Measurements from ENCODE around the gene SPARC.
"Not testable (repeated sequence)": the region's sequence is repeated elsewhere in the genome, so short reads cannot be mapped to it uniquely, and the experiment has no call there.

SPARC gene, protein sequence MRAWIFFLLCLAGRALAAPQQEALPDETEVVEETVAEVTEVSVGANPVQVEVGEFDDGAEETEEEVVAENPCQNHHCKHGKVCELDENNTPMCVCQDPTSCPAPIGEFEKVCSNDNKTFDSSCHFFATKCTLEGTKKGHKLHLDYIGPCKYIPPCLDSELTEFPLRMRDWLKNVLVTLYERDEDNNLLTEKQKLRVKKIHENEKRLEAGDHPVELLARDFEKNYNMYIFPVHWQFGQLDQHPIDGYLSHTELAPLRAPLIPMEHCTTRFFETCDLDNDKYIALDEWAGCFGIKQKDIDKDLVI

DNA sequence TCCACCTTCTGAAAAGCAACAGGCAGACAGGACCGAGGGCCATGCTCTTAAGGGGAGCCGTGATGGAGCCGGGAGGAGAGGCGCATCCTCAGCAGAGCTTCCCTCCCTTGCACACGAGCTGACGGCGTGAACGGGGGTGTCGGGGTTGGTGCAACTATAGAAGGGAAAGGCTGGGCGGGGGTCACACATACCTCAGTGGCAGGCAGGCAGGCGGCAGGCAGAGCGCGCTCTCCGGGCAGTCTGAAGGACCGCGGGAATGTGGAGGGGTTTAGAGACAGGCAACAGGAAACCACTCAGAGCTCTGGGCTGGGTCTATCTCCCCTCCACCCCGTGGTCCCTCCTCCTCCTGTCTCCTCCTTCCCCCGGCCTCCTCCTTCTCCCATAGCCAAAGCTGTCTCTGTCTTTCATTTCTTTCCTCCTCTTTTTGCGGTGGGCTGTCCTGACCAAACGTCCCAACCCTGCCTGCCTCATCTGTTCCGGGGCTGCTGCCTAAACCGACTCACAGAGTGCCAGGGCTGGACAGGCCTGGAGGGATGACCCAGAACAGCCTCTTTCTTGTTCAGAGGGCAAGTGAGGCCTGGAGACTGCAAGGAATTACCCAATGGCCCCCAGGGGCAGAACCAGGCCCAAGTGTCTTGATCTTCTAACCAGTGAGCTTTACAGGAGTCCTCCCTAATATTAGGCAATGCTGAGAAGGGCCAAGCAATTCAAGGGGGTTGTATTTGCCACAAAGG, at the start of gene SPARC:
Gene SPARC (minus strand): TSS at position 242 of the 734 bp plus-strand sequence. CDS start 10,727 bp downstream, outside the sequence.
- no peak within 1 kb of the TSS for H3K27ac Mint-ChIP-seq
- DNase-seq (ENCODE audit: low spot score in 2 of 2) = no peak
- ATAC-seq (ENCODE audit: low read depth) = peak; percentile 21
- H3K36me3 Mint-ChIP-seq = no peaks in the 10 kb centered on the region
- peaks cover 23% of the 10 kb centered on the region for H3K27me3 Mint-ChIP-seq
- peak within 1 kb of the TSS; percentile 27 for H3K4me3 Mint-ChIP-seq
- H3K4me1 Mint-ChIP-seq = peaks cover 8% of the 10 kb centered on the region
- H3K9me3 Mint-ChIP-seq = no peaks in the 10 kb centered on the region

DNA sequence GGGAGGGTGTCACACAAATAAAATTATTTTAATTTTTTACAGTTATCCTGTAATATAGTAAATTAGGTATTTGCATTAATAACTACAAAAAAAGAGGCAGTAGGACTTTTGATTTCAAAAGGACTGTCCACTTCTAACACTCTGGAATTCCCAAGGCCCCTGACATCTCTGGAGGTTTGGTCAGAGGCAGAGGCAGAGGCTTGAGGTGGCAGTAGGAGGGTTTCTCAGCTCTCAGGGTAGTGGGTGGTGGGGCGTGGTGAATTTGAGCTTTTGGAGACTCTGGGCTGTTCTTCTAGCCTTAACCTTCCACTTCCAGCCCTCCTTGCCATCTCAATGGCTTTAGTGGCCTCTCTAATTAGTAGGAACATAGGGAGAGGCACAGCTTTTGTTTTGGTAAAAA, 48.9 kb upstream of the SPARC start:
- H3K27ac Mint-ChIP-seq = no peak overlapping the region
- H3K27me3 Mint-ChIP-seq = no peaks in the 10 kb centered on the region
- H3K9me3 Mint-ChIP-seq = no peaks in the 10 kb centered on the region
- no peak for DNase-seq (ENCODE audit: low spot score in 2 of 2)
- no peak overlapping the region for H3K4me3 Mint-ChIP-seq
- H3K36me3 Mint-ChIP-seq = peaks cover 15% of the 10 kb centered on the region
- no peak for ATAC-seq (ENCODE audit: low read depth)
- H3K4me1 Mint-ChIP-seq = peaks cover 6% of the 10 kb centered on the region

DNA sequence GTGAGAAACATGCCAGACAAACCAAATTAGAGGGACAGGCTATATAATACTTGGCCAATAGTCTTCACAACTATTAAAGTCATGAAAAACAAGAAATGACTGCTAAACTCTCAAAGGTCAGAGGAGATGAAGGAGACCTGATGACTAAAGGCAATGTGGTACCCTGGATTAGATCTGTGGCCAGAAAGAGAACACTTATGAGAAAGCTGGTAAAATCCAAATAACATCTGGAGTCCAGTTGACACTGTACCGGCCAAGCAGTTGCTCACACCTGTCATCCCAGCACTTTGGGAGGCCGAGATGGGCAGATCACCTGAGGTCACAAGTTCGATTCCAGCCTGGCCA, 47.3 kb upstream of the SPARC start:
- no peak for DNase-seq (ENCODE audit: low spot score in 2 of 2)
- Mint-ChIP-seq H3K36me3 (peaks cover 22% of the 10 kb centered on the region), H3K4me1 (no peaks in the 10 kb centered on the region), H3K4me3 (no peak overlapping the region), H3K9me3 (peaks cover 3% of the 10 kb centered on the region), H3K27me3 (no peaks in the 10 kb centered on the region), H3K27ac (no peak overlapping the region)
- ATAC-seq (ENCODE audit: low read depth) = no peak

DNA sequence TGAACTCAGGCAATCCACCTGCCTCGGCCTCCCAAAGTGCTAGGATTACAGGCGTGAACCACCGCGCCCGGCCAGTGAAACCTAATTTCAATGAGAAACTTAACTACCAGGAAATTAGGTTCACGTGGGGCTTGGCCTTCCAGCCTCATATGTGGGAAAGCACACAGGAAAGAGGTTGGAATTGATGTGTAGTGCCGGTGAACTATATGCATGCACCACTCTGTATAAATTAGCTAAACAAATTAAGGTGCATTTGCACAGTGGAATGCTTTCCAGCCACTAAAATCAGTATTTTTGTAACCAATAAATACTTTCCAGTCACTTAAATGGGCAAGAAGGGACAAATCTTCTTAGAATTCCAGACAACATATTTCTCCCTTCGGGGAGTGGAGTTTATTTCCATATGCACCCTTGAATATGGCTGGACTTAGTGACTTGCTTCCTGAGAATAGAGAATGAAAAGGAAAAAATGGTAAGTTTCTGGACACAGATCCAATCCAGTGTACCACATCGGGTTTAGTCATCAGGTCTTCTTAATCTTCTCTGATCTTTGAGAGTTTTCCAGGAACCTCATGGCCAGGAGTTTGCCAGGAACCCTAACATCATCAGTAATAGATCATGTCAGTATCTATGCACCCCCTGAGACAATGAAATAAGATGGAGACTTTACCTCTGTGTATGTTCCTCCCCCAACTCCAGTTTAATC, 46.8 kb upstream of the SPARC start:
- no peak overlapping the region for H3K27ac Mint-ChIP-seq
- no peaks in the 10 kb centered on the region for H3K27me3 Mint-ChIP-seq
- H3K36me3 Mint-ChIP-seq = peaks cover 22% of the 10 kb centered on the region
- no peaks in the 10 kb centered on the region for H3K4me1 Mint-ChIP-seq
- H3K9me3 Mint-ChIP-seq = peaks cover 3% of the 10 kb centered on the region
- H3K4me3 Mint-ChIP-seq = no peak overlapping the region
- no peak for ATAC-seq (ENCODE audit: low read depth)
- DNase-seq (ENCODE audit: low spot score in 2 of 2) = no peak

DNA sequence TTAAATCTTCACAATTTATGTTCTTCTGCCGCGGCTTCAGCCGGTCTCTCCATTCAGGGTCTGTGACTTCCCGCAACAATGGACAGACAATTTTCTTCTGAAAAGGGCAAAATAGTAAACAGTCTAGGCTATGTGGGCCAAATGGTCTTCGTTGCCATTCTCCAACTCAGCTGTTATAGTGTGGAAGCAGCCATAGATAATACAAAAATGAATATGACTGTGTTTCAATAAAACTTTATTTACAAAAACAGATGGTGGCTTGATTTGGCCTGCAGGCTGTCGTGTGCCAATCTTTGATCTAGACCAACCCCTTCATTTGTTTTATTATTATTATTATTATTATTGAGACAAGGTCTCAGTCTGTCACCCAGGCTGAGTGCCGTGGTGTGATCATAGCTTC, 43.7 kb upstream of the SPARC start:
- DNase-seq (ENCODE audit: low spot score in 2 of 2) (no peak), ATAC-seq (ENCODE audit: low read depth) (no peak)
- Mint-ChIP-seq H3K36me3 (peaks cover 23% of the 10 kb centered on the region), H3K4me3 (no peak overlapping the region), H3K9me3 (peaks cover 3% of the 10 kb centered on the region), H3K4me1 (no peaks in the 10 kb centered on the region), H3K27me3 (no peaks in the 10 kb centered on the region), H3K27ac (no peak overlapping the region)

DNA sequence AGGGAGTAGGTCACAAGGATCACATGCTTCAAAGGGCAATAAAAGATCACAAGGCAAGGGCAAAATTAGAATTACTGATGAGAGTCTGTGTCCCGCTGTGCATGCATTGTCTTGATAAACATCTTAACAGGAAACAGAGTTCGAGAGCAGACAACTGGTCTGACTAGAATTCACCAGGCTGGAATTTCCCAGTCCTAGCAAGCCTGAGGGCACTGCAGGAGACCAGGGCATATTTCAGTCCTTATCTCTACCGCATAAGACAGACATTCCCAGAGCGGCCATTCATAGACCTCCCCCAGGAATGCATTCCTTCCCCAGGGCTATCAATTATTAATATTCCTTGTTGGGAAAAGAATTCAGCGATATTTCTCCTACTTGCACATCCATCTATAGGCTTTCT, 42.9 kb upstream of the SPARC start:
- H3K36me3 Mint-ChIP-seq = peaks cover 23% of the 10 kb centered on the region

DNA sequence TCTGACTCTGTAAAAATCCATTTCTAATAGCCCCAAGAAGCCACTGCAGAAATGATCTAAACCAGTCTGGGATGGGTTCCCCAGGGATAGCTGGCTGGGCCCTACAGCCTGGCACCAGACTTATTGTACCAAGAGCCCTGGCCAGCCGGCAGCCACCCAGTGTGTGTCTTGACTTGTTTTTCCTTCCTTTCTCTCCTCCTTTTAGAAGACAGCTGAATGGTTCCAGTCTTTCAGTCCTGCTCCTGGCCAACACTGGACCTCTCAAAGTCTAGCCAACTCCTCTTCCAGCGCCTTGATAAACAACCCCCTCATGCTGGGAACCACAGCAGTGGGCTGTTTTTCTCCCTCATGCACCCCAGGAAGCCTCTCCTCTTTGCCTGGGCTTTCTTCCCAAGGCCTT, 37.6 kb upstream of the SPARC start:
- no peak overlapping the region for H3K27ac Mint-ChIP-seq
- peaks cover 2% of the 10 kb centered on the region for H3K9me3 Mint-ChIP-seq
- peaks cover 14% of the 10 kb centered on the region for H3K4me1 Mint-ChIP-seq
- H3K4me3 Mint-ChIP-seq = no peak overlapping the region
- ATAC-seq (ENCODE audit: low read depth) = no peak
- DNase-seq (ENCODE audit: low spot score in 2 of 2) = no peak
- peaks cover 7% of the 10 kb centered on the region for H3K36me3 Mint-ChIP-seq
- H3K27me3 Mint-ChIP-seq = no peaks in the 10 kb centered on the region

More for the DNA sequence above, 42.9 kb upstream of the SPARC start:
- H3K9me3 Mint-ChIP-seq; H3K4me1 Mint-ChIP-seq; H3K4me3 Mint-ChIP-seq; ATAC-seq (ENCODE audit: low read depth); H3K27ac Mint-ChIP-seq; DNase-seq (ENCODE audit: low spot score in 2 of 2); H3K27me3 Mint-ChIP-seq: not testable (repeated sequence)

DNA sequence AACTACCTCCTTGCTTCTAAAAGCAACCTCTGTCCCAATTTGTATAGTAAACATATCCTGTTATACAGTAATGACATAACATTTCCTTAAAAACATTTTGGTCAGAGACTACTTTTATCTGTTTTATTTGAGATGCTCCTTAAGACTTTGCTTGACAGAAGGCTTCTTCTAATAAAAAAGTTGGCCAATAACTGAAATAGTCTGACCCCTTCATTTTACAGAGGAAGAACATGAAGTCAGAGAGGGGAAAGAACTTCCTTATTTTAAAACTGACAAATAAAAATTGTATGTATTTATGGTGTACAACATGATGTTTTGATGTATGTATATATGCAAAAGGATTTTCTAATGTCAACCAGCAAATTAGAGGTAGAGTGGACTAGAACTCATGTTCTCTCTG, 35.8 kb upstream of the SPARC start:
- no peaks in the 10 kb centered on the region for H3K36me3 Mint-ChIP-seq

DNA sequence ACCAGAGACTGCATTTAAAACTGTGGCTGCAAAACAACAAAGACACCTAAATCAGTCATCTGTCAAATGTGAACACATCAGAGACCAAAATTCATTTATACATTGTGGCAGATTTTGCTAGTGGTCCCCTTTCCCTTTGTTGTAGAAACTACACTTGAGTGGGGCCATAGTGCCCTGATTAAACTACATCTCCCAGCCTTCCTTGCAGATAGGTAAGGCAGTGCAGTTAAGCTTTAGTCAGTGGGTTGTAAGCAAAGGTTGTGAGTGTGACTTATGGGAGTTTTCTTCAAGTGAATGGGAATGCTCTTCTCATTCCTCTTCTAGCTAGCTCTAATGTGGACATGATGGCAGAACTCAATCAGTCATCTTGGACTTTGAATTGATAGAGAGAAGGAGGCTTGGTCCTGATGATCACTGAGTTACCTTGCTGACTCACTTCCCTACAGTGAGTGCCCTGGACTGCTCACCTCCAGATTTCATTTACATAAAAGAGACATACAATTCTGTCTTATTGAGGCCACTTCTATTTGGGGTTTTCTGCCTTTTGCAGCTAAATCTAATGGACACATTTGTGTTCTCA, 35.2 kb upstream of the SPARC start:
- H3K9me3 Mint-ChIP-seq = no peaks in the 10 kb centered on the region
- ATAC-seq (ENCODE audit: low read depth) = no peak
- H3K4me1 Mint-ChIP-seq = peaks cover 14% of the 10 kb centered on the region
- DNase-seq (ENCODE audit: low spot score in 2 of 2) = no peak
- no peaks in the 10 kb centered on the region for H3K27me3 Mint-ChIP-seq
- H3K27ac Mint-ChIP-seq = no peak overlapping the region
- no peak overlapping the region for H3K4me3 Mint-ChIP-seq
- H3K36me3 Mint-ChIP-seq = no peaks in the 10 kb centered on the region

More for the DNA sequence above, 35.8 kb upstream of the SPARC start:
- Mint-ChIP-seq H3K27me3 (no peaks in the 10 kb centered on the region), H3K9me3 (no peaks in the 10 kb centered on the region), H3K27ac (no peak overlapping the region), H3K4me3 (no peak overlapping the region), H3K4me1 (peaks cover 14% of the 10 kb centered on the region)
- no peak for DNase-seq (ENCODE audit: low spot score in 2 of 2)
- no peak for ATAC-seq (ENCODE audit: low read depth)

DNA sequence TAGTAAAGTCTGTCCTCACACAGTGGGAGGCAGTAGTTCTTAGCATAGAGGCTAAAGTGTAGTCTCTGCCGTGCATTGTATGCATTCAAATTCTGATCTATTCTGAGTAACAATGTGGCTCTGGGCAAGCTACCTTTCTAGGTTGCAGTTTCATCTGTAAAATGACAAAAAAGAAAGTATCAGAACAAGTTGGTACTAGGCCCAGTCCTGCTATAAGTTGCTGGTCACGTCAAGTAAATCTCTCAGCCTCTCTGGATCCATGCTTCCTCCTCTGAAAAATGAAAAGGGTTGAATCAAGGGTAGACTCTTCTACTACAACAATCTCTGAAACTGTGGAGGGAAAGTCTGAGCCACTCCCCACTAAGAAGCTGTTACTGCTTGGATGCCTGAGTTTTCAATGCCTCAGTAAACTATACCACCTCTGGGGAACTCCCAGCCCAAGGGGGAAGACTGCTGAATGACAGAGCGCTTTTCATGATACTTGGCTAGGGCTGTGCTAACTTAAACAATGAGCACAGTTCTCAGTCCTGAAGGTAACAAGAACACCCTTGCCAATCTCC, 34.5 kb upstream of the SPARC start:
- H3K9me3 Mint-ChIP-seq = no peaks in the 10 kb centered on the region
- no peaks in the 10 kb centered on the region for H3K27me3 Mint-ChIP-seq
- ATAC-seq (ENCODE audit: low read depth) (peak; percentile 97), DNase-seq (ENCODE audit: low spot score in 2 of 2) (no peak)
- H3K4me3 Mint-ChIP-seq = no peak overlapping the region
- peaks cover 14% of the 10 kb centered on the region for H3K4me1 Mint-ChIP-seq
- H3K27ac Mint-ChIP-seq = peak overlapping the region; percentile 20
- no peaks in the 10 kb centered on the region for H3K36me3 Mint-ChIP-seq

DNA sequence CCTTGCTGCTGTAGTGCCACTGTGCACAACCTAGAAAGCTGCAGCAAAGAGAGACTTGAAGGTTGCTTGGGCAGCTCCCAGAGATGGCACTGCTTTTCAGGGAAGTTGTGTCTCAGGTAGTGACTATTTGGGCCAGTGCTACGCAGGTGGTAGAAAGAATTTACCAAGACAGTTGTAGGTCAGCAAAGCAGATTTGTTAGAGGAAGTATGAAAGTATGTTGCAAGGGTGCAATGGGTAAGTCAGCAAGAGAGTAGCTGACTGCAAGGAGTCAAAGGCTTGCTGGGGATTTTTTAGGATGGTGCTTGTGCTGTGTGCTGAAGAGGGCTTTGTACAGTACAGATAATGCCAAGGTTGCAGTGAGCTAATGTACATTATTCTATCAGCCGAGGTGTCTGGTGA, 33.5 kb upstream of the SPARC start:
- H3K36me3 Mint-ChIP-seq = no peaks in the 10 kb centered on the region
- H3K9me3 Mint-ChIP-seq = no peaks in the 10 kb centered on the region

DNA sequence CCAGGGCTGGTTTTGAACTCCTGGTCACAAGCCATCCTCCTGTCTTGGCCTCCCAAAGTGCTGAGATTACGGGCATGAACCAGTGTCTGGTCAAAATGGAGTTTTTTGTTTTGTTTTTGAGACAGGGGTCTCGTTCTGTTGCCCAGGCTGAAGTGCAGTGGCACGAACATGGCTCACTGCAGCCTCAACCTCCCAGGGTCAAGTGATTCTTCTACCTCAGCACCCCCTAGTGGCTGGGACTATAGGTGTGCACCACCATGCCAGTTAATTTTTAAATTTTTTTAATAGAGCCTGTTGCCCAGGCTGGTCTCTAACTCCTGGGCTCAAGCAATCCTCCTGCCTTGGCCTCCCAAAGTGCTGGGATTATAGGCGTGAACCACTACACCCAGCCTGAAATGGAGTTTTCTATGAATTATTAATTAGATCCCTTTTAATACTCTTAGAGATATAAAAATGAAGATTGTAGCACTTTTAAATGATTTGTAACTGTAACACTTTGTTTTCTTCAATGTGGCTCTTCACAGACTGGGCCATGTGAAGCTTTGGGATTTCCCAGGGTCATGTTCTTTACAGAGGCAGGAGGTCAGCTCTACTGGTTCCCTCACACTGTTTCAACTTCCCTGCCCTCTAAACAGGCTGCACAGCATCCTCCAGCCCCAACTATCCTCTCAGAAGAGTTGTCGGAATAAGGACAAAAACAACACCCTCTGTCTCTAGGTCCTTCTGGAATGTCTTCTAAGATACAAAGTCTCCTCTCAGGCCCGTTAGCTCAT, 32.7 kb upstream of the SPARC start:
- H3K27ac Mint-ChIP-seq = no peak overlapping the region
- peaks cover 3% of the 10 kb centered on the region for H3K36me3 Mint-ChIP-seq
- DNase-seq (ENCODE audit: low spot score in 2 of 2) = no peak
- ATAC-seq (ENCODE audit: low read depth) = no peak
- H3K4me1 Mint-ChIP-seq = peaks cover 14% of the 10 kb centered on the region
- H3K4me3 Mint-ChIP-seq = no peak overlapping the region
- no peaks in the 10 kb centered on the region for H3K27me3 Mint-ChIP-seq
- no peaks in the 10 kb centered on the region for H3K9me3 Mint-ChIP-seq

More for the DNA sequence above, 33.5 kb upstream of the SPARC start:
- DNase-seq (ENCODE audit: low spot score in 2 of 2) = no peak
- Mint-ChIP-seq H3K27me3 (no peaks in the 10 kb centered on the region), H3K27ac (no peak overlapping the region), H3K4me1 (peaks cover 14% of the 10 kb centered on the region), H3K4me3 (no peak overlapping the region)
- no peak for ATAC-seq (ENCODE audit: low read depth)

DNA sequence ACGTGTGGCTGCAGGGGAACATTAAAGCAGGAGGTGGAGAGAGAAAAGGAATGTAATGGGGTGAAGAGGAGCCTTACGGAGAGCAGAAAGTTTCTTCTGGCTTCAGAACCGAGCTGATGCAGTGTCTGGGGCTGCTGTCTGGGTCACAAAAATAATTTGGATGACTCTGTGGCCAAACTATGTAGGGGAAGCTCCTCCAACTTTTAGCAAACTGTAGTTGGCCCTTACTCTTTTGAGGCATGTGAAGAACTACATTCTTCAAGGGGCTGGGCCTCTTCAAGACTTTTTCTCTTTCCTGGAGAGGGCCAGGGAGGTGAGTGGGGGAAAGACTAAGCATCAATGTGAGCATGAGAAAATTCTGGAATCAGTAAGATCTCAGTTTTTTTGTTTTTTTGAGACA, 31.9 kb upstream of the SPARC start:
- Mint-ChIP-seq H3K27me3 (no peaks in the 10 kb centered on the region), H3K4me1 (peaks cover 14% of the 10 kb centered on the region), H3K27ac (no peak overlapping the region), H3K36me3 (peaks cover 3% of the 10 kb centered on the region), H3K4me3 (no peak overlapping the region), H3K9me3 (no peaks in the 10 kb centered on the region)
- ATAC-seq (ENCODE audit: low read depth) (no peak), DNase-seq (ENCODE audit: low spot score in 2 of 2) (no peak)

Measured in memory B cell (primary cell).